CD4-positive, alpha-beta T cell treated with Interleukin-4 for 4 hours (primary cell): ENCODE data around the gene GRM7.

Source experiments
- DNase-seq: peaks from one replicate; pipeline ENCODE4 v3.0.0-alpha.2; 2020

The GRM7 gene

GRCh38 chr3:7512048-7512447 is 651.1 kb downstream of the GRM7 start:
- no peak for DNase-seq

GRCh38 chr3:7518026-7518425 is 657.1 kb downstream of the GRM7 start:
- no peak for DNase-seq

- DNase-seq = no peak
These were observed 657.5 kb downstream of the GRM7 start for GRCh38 chr3:7518456-7518855.

GRCh38 chr3:7520059-7520458 is 659.1 kb downstream of the GRM7 start:
- DNase-seq = no peak

- no peak for DNase-seq
These were observed 659.7 kb downstream of the GRM7 start for GRCh38 chr3:7520593-7520992.

GRCh38 chr3:7536510-7536909 is 675.6 kb downstream of the GRM7 start:
- no peak for DNase-seq

- DNase-seq = no peak
These were observed 676.0 kb downstream of the GRM7 start for GRCh38 chr3:7536921-7537320.

GRCh38 chr3:7543294-7543880 is 682.5 kb downstream of the GRM7 start:
- no peak for DNase-seq

GRCh38 chr3:7545334-7545733 is 684.4 kb downstream of the GRM7 start:
- DNase-seq = no peak

GRCh38 chr3:7546253-7546652 is 685.3 kb downstream of the GRM7 start:
- no peak for DNase-seq

GRCh38 chr3:7547826-7548225 is 686.9 kb downstream of the GRM7 start:
- DNase-seq = no peak

GRCh38 chr3:7562892-7563291 is 702.0 kb downstream of the GRM7 start:
- DNase-seq = no peak

GRCh38 chr3:7565574-7565973 is 704.7 kb downstream of the GRM7 start:
- no peak for DNase-seq

- DNase-seq = no peak
These were observed 706.2 kb downstream of the GRM7 start for GRCh38 chr3:7567160-7567559.

- DNase-seq = no peak
These were observed 707.7 kb downstream of the GRM7 start for GRCh38 chr3:7568526-7569184.

- DNase-seq = no peak
These were observed 712.4 kb downstream of the GRM7 start for GRCh38 chr3:7573330-7573729.

GRCh38 chr3:7574435-7574834 is 713.5 kb downstream of the GRM7 start:
- no peak for DNase-seq

- DNase-seq = no peak
These were observed 715.2 kb downstream of the GRM7 start for GRCh38 chr3:7576071-7576470.

- no peak for DNase-seq
These were observed 715.6 kb downstream of the GRM7 start for GRCh38 chr3:7576506-7576905.

- DNase-seq = no peak
These were observed 716.6 kb downstream of the GRM7 start for GRCh38 chr3:7577513-7577912.

GRCh38 chr3:7581831-7582230 is 720.9 kb downstream of the GRM7 start:
- no peak for DNase-seq

- no peak for DNase-seq
These were observed 724.1 kb downstream of the GRM7 start for GRCh38 chr3:7585052-7585451.

GRCh38 chr3:7588236-7588635 is 727.3 kb downstream of the GRM7 start:
- no peak for DNase-seq

GRCh38 chr3:7589526-7589925 is 728.6 kb downstream of the GRM7 start:
- no peak for DNase-seq

- DNase-seq = no peak
These were observed 741.4 kb downstream of the GRM7 start for GRCh38 chr3:7602297-7602696.
